GM18867 (cell line): ENCODE measurements around the gene DYRK1A.

Experiments used
- ATAC-seq: cut with Tn5 transposase; IDR thresholded peaks from one replicate; pipeline ENCODE4 v1.9.1; 2021; ENCODE audit warnings: mild to moderate bottlenecking, moderate library complexity; ENCODE audit not compliant: unreplicated experiment

The DYRK1A gene

GRCh38 chr21:37365517-37366481 is 774 bp upstream of the DYRK1A start:
- peak; percentile 38 for ATAC-seq

- peak; percentile 2 for ATAC-seq
These were observed 746 bp downstream of the DYRK1A start for GRCh38 chr21:37367336-37367702.

- ATAC-seq, result peak; percentile 15
These were observed 1.3 kb downstream of the DYRK1A start for GRCh38 chr21:37367703-37368540.

- no peak for ATAC-seq
These were observed 2.1 kb downstream of the DYRK1A start for GRCh38 chr21:37368541-37369279.

- ATAC-seq, result no peak
These were observed 2.8 kb downstream of the DYRK1A start for GRCh38 chr21:37369307-37369854.

GRCh38 chr21:37370152-37371040 is 3.8 kb downstream of the DYRK1A start:
- peak; percentile 27 for ATAC-seq

- ATAC-seq, result no peak
These were observed 4.4 kb downstream of the DYRK1A start for GRCh38 chr21:37371041-37371397.

- no peak for ATAC-seq
These were observed 5.7 kb downstream of the DYRK1A start for GRCh38 chr21:37372127-37372731.

- no peak for ATAC-seq
These were observed 6.4 kb downstream of the DYRK1A start for GRCh38 chr21:37372951-37373350.

GRCh38 chr21:37373539-37373938 is 7.0 kb downstream of the DYRK1A start:
- no peak for ATAC-seq

- no peak for ATAC-seq
These were observed 7.5 kb downstream of the DYRK1A start for GRCh38 chr21:37374027-37374426.

- no peak for ATAC-seq
These were observed 9.4 kb downstream of the DYRK1A start for GRCh38 chr21:37375866-37376574.

GRCh38 chr21:37378700-37379139 is 12.1 kb downstream of the DYRK1A start:
- ATAC-seq, result no peak

GRCh38 chr21:37380349-37381323 is 14.1 kb downstream of the DYRK1A start:
- ATAC-seq, result no peak

- ATAC-seq, result no peak
These were observed 15.5 kb downstream of the DYRK1A start for GRCh38 chr21:37381883-37382585.

GRCh38 chr21:37383086-37383485 is 16.5 kb downstream of the DYRK1A start:
- ATAC-seq, result no peak

GRCh38 chr21:37383784-37384311 is 17.3 kb downstream of the DYRK1A start:
- ATAC-seq, result no peak
